Type B pancreatic cell (in vitro differentiated cells): ENCODE data around the gene CSK. TPM values are rescaled to one million over a fixed set of nuclear protein-coding genes. Genes with fewer than 3 reads are reported as not detected.

Source experiments
- DNase-seq: peaks from one replicate; pipeline ENCODE4 v3.0.0; 2021; ENCODE audit warnings: mixed read lengths; ENCODE audit not compliant: unreplicated experiment; ENCODE audit errors: extremely low spot score
- H3K27ac Mint-ChIP-seq: 2 replicates; pipeline ENCODE4 v1.8.0; 2021; ENCODE audit warnings: mild to moderate bottlenecking, mixed read lengths
- H3K27me3 Mint-ChIP-seq: 2 replicates; pipeline ENCODE4 v1.8.0; 2021; ENCODE audit warnings: mixed read lengths
- H3K36me3 Mint-ChIP-seq: 2 replicates; pipeline ENCODE4 v1.8.0; 2021; ENCODE audit warnings: mixed read lengths
- H3K4me1 Mint-ChIP-seq: one replicate; pipeline ENCODE4 v1.8.0; 2021; ENCODE audit warnings: mixed read lengths; ENCODE audit not compliant: unreplicated experiment
- H3K4me3 Mint-ChIP-seq: 2 replicates; pipeline ENCODE4 v1.8.0; 2021; ENCODE audit warnings: mild to moderate bottlenecking, mixed read lengths
- H3K9me3 Mint-ChIP-seq: 2 replicates; pipeline ENCODE4 v1.8.0; 2021; ENCODE audit warnings: mixed read lengths
- CTCF ChIP-seq: fragments of 200-600 bp; sonication (generic); conservative IDR thresholded peaks from 2 replicates; pipeline ENCODE4 v1.5.0; 2021; ENCODE audit warnings: antibody characterized with exemption, mild to moderate bottlenecking
- total RNA-seq: library from RNA; stranded (reverse); gene quantifications from 2 replicates; pipeline ENCODE4 v1.2.1, GENCODE V29; 2021; ENCODE audit warnings: low replicate concordance

CSK gene
- total RNA-seq, 1 donor from 2014 or later: 77.4 TPM

DNA sequence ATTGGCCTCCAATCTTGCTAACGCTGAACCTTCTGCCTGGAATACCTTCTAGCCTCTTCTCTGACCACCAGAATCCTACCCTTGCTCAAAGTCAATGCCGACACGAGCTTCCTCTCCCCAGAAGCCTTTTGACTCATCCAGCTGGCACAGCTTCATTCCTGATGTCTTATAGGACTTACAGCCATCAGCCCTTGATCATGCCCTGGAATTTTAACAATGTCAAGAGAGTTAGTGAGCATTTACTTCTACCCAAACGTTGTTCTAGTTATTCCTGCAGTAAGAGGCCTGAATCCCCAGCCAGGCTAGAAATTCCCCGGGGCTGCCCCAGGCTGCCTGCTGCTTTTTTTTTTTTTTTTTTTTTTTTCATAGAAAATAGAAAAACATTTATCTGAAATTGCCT is 29.3 kb upstream of the CSK start:
- Mint-ChIP-seq H3K27ac (peak overlapping the region; percentile 91), H3K9me3 (no peaks in the 10 kb centered on the region), H3K4me1 (peaks cover 11% of the 10 kb centered on the region), H3K36me3 (no peaks in the 10 kb centered on the region), H3K4me3 (peak overlapping the region; percentile 53), H3K27me3 (no peaks in the 10 kb centered on the region)
- DNase-seq: no peak
- no peak for TF ChIP-seq CTCF

DNA sequence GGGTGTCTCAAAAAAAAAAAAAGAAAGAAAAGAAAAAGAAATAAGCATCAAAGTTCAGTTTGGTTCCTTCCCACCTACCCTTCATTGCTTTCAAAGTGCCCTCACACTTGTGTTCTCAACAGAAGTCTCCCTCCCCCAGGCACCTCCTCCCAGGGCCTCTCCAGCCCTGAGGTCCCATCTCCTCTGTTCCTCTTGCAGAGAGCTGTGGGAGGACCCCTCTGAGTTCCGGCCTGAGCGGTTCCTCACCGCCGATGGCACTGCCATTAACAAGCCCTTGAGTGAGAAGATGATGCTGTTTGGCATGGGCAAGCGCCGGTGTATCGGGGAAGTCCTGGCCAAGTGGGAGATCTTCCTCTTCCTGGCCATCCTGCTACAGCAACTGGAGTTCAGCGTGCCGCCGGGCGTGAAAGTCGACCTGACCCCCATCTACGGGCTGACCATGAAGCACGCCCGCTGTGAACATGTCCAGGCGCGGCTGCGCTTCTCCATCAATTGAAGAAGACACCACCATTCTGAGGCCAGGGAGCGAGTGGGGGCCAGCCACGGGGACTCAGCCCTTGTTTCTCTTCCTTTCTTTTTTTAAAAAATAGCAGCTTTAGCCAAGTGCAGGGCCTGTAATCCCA is 27.2 kb upstream of the CSK start:
- H3K4me1 Mint-ChIP-seq: peaks cover 11% of the 10 kb centered on the region
- no peak for TF ChIP-seq CTCF
- H3K9me3 Mint-ChIP-seq: no peaks in the 10 kb centered on the region
- H3K36me3 Mint-ChIP-seq: no peaks in the 10 kb centered on the region
- no peak for DNase-seq
- no peak overlapping the region for H3K27ac Mint-ChIP-seq
- H3K27me3 Mint-ChIP-seq: no peaks in the 10 kb centered on the region
- H3K4me3 Mint-ChIP-seq: no peak overlapping the region

GRCh38 chr15:74758736-74759135 is 23.1 kb upstream of the CSK start:
- Mint-ChIP-seq H3K36me3 (no peaks in the 10 kb centered on the region), H3K4me1 (peaks cover 13% of the 10 kb centered on the region), H3K27me3 (no peaks in the 10 kb centered on the region), H3K27ac (no peak overlapping the region), H3K4me3 (no peak overlapping the region), H3K9me3 (no peaks in the 10 kb centered on the region)
- TF ChIP-seq CTCF: no peak
- no peak for DNase-seq

- no peaks in the 10 kb centered on the region for H3K9me3 Mint-ChIP-seq
- H3K27ac Mint-ChIP-seq: peak overlapping the region; percentile 94
- no peaks in the 10 kb centered on the region for H3K27me3 Mint-ChIP-seq
- peak overlapping the region; percentile 41 for H3K4me3 Mint-ChIP-seq
- no peaks in the 10 kb centered on the region for H3K36me3 Mint-ChIP-seq
- TF ChIP-seq CTCF: no peak
- H3K4me1 Mint-ChIP-seq: peaks cover 13% of the 10 kb centered on the region
- no peak for DNase-seq
These were observed 19.1 kb upstream of the CSK start for GRCh38 chr15:74762791-74763150.

GRCh38 chr15:74763416-74763815 is 18.5 kb upstream of the CSK start:
- Mint-ChIP-seq H3K36me3 (no peaks in the 10 kb centered on the region), H3K4me1 (peaks cover 13% of the 10 kb centered on the region), H3K4me3 (no peak overlapping the region), H3K27ac (peak overlapping the region; percentile 94), H3K27me3 (no peaks in the 10 kb centered on the region), H3K9me3 (no peaks in the 10 kb centered on the region)
- no peak for DNase-seq
- no peak for TF ChIP-seq CTCF
